ENCODE results near the gene MAP3K21. TPM values are rescaled to one million over a fixed set of nuclear protein-coding genes. Genes with fewer than 3 reads are reported as not detected.

MAP3K21 gene
- total RNA-seq, 2 experiments from 2014 or later = 0.84 to 0.87 TPM

- Mint-ChIP-seq H3K36me3 (ENCODE audit: low read depth) (no peaks in the 10 kb centered on the region), H3K27ac (no peak overlapping the region), H3K4me1 (no peaks in the 10 kb centered on the region), H3K9me3 (no peaks in the 10 kb centered on the region), H3K27me3 (peaks cover 26% of the 10 kb centered on the region), H3K4me3 (no peak overlapping the region)
- POLR2A ChIA-PET = no interaction called here
- CTCF ChIA-PET = interaction anchor here (0.6 to 0.9 kb wide), 2 partner anchors 211 to 357 kb away, joined by 3 read pairs; no protein-coding TSS in a partner anchor
- DNase-seq = no peak
Observed at GRCh38 chr1:233389893-233390292, 62.4 kb downstream of the MAP3K21 start.

GRCh38 chr1:233390842-233391737 is 63.6 kb downstream of the MAP3K21 start:
- ChIA-PET CTCF (interaction anchor here (0.7 kb wide), 1 partner anchor 407 kb away, joined by 3 read pairs; no protein-coding TSS in a partner anchor), POLR2A (no interaction called here)
- Mint-ChIP-seq H3K4me1 (no peaks in the 10 kb centered on the region), H3K27ac (no peak overlapping the region), H3K4me3 (no peak overlapping the region), H3K9me3 (no peaks in the 10 kb centered on the region), H3K36me3 (ENCODE audit: low read depth) (no peaks in the 10 kb centered on the region), H3K27me3 (peaks cover 26% of the 10 kb centered on the region)
- no peak for DNase-seq

- H3K36me3 Mint-ChIP-seq (ENCODE audit: low read depth) = no peaks in the 10 kb centered on the region
- POLR2A ChIA-PET = no interaction called here
- CTCF ChIA-PET = interaction anchor here (0.9 to 1.0 kb wide), 2 partner anchors 10 to 32 kb away, joined by 3 to 4 read pairs; no protein-coding TSS in a partner anchor
- H3K4me1 Mint-ChIP-seq = no peaks in the 10 kb centered on the region
- no peak for DNase-seq
- peaks cover 27% of the 10 kb centered on the region for H3K27me3 Mint-ChIP-seq
- no peaks in the 10 kb centered on the region for H3K9me3 Mint-ChIP-seq
- H3K27ac Mint-ChIP-seq = no peak overlapping the region
- no peak overlapping the region for H3K4me3 Mint-ChIP-seq
Observed at GRCh38 chr1:233393084-233393840, 65.7 kb downstream of the MAP3K21 start.

- DNase-seq = no peak
Observed at GRCh38 chr1:233393926-233394680, 66.6 kb downstream of the MAP3K21 start.

GRCh38 chr1:233394860-233395717 is 67.6 kb downstream of the MAP3K21 start:
- no peaks in the 10 kb centered on the region for H3K4me1 Mint-ChIP-seq
- H3K9me3 Mint-ChIP-seq = no peaks in the 10 kb centered on the region
- CTCF ChIA-PET = interaction anchor here (1.3 kb wide), 1 partner anchor 15 kb away, joined by 3 read pairs; no protein-coding TSS in a partner anchor
- H3K36me3 Mint-ChIP-seq (ENCODE audit: low read depth) = no peaks in the 10 kb centered on the region
- DNase-seq = peak; percentile 50
- H3K27ac Mint-ChIP-seq = no peak overlapping the region
- H3K27me3 Mint-ChIP-seq = peaks cover 17% of the 10 kb centered on the region
- POLR2A ChIA-PET = no interaction called here
- H3K4me3 Mint-ChIP-seq = no peak overlapping the region

More at GRCh38 chr1:233393926-233394680, 66.6 kb downstream of the MAP3K21 start:
- POLR2A ChIA-PET = no interaction called here
- Mint-ChIP-seq H3K4me1 (no peaks in the 10 kb centered on the region), H3K27me3 (peaks cover 20% of the 10 kb centered on the region), H3K27ac (no peak overlapping the region), H3K4me3 (no peak overlapping the region), H3K9me3 (no peaks in the 10 kb centered on the region), H3K36me3 (ENCODE audit: low read depth) (no peaks in the 10 kb centered on the region)
- CTCF ChIA-PET = interaction anchor here (0.9 to 1.0 kb wide), 2 partner anchors 11 to 33 kb away, joined by 3 to 4 read pairs; no protein-coding TSS in a partner anchor

GRCh38 chr1:233395863-233396646 is 68.5 kb downstream of the MAP3K21 start:
- CTCF ChIA-PET = interaction anchor here (1.3 kb wide), 1 partner anchor 14 kb away, joined by 3 read pairs; no protein-coding TSS in a partner anchor
- no peak for DNase-seq
- Mint-ChIP-seq H3K36me3 (ENCODE audit: low read depth) (no peaks in the 10 kb centered on the region), H3K9me3 (no peaks in the 10 kb centered on the region), H3K4me1 (peaks cover 5% of the 10 kb centered on the region), H3K27ac (no peak overlapping the region), H3K27me3 (peaks cover 18% of the 10 kb centered on the region), H3K4me3 (no peak overlapping the region)
- POLR2A ChIA-PET = no interaction called here

- ChIA-PET POLR2A (no interaction called here), CTCF (no interaction called here)
- Mint-ChIP-seq H3K4me1 (peaks cover 21% of the 10 kb centered on the region), H3K27ac (no peak overlapping the region), H3K9me3 (peaks cover 6% of the 10 kb centered on the region), H3K4me3 (no peak overlapping the region), H3K36me3 (ENCODE audit: low read depth) (peaks cover 3% of the 10 kb centered on the region), H3K27me3 (peaks cover 10% of the 10 kb centered on the region)
- no peak for DNase-seq
Observed at GRCh38 chr1:233406339-233406960, 78.9 kb downstream of the MAP3K21 start.

GRCh38 chr1:233406994-233407631 is 79.6 kb downstream of the MAP3K21 start:
- Mint-ChIP-seq H3K4me3 (no peak overlapping the region), H3K27ac (no peak overlapping the region), H3K27me3 (peaks cover 7% of the 10 kb centered on the region), H3K4me1 (peaks cover 21% of the 10 kb centered on the region), H3K9me3 (peaks cover 6% of the 10 kb centered on the region), H3K36me3 (ENCODE audit: low read depth) (peaks cover 3% of the 10 kb centered on the region)
- CTCF ChIA-PET = no interaction called here
- POLR2A ChIA-PET = interaction anchor here (0.6 kb wide), 1 partner anchor 201 kb away, joined by 4 read pairs; no protein-coding TSS in a partner anchor
- DNase-seq = no peak

- Mint-ChIP-seq H3K36me3 (ENCODE audit: low read depth) (no peaks in the 10 kb centered on the region), H3K27ac (no peak overlapping the region), H3K4me3 (no peak overlapping the region), H3K9me3 (peaks cover 4% of the 10 kb centered on the region), H3K4me1 (peaks cover 21% of the 10 kb centered on the region), H3K27me3 (peaks cover 5% of the 10 kb centered on the region)
- ChIA-PET CTCF (interaction anchor here (0.7 kb wide), 1 partner anchor 12 kb away, joined by 3 read pairs; no protein-coding TSS in a partner anchor), POLR2A (no interaction called here)
- no peak for DNase-seq
Observed at GRCh38 chr1:233409540-233409939, 82.0 kb downstream of the MAP3K21 start.

GRCh38 chr1:233410906-233411305 is 83.4 kb downstream of the MAP3K21 start:
- Mint-ChIP-seq H3K4me3 (no peak overlapping the region), H3K27ac (no peak overlapping the region), H3K36me3 (ENCODE audit: low read depth) (no peaks in the 10 kb centered on the region), H3K27me3 (peaks cover 9% of the 10 kb centered on the region), H3K9me3 (peaks cover 4% of the 10 kb centered on the region), H3K4me1 (peaks cover 16% of the 10 kb centered on the region)
- ChIA-PET POLR2A (interaction anchor here (0.6 kb wide), 1 partner anchor 127 kb away, joined by 4 read pairs; no protein-coding TSS in a partner anchor), CTCF (interaction anchor here (0.7 to 1.1 kb wide), 2 partner anchors 15 to 47 kb away, joined by 3 read pairs; no protein-coding TSS in a partner anchor)
- DNase-seq = no peak
